Thymus (tissue), 11 donors: Measurements from ENCODE around the gene EPG5. TPM values are rescaled to one million over a fixed set of nuclear protein-coding genes. Genes with fewer than 3 reads are reported as not detected.
"Not testable (repeated sequence)": the region's sequence is repeated elsewhere in the genome, so short reads cannot be mapped to it uniquely, and the experiment has no call there.

Experiments used
- DNase-seq, 9 donors: peaks; one replicate each; pipeline ENCODE4 v3.0.0-alpha.2; 2013; ENCODE audit warnings: low spot score in 9 of 9, low read depth in 6 of 9, missing footprints in 1 of 9
- H3K27ac ChIP-seq, 2 donors: one replicate each; pipeline ENCODE4 v1.5.1; 2013; ENCODE audit warnings: control low read depth in 1 of 2, low read depth in 1 of 2, low read length in 1 of 2, mild to moderate bottlenecking in 1 of 2, moderate library complexity in 1 of 2
- H3K27me3 ChIP-seq, 2 donors: one replicate each; pipeline ENCODE4 v1.5.1; 2013; ENCODE audit warnings: low read length in 1 of 2; ENCODE audit not compliant: control insufficient read depth in 2 of 2, insufficient read depth in 1 of 2
- H3K36me3 ChIP-seq, 2 donors: one replicate each; pipeline ENCODE4 v1.5.1; 2013; ENCODE audit warnings: low read length in 1 of 2, mild to moderate bottlenecking in 1 of 2, moderate library complexity in 1 of 2; ENCODE audit not compliant: control insufficient read depth in 2 of 2, insufficient read depth in 2 of 2
- H3K4me1 ChIP-seq, 2 donors: one replicate each; pipeline ENCODE4 v1.5.1; 2013; ENCODE audit warnings: low read length in 2 of 2; ENCODE audit not compliant: control insufficient read depth in 2 of 2, insufficient read depth in 2 of 2
- H3K4me3 ChIP-seq, 2 donors: one replicate each; pipeline ENCODE4 v1.5.1; 2013; ENCODE audit warnings: low read length in 2 of 2, control low read depth in 1 of 2, mild to moderate bottlenecking in 1 of 2
- H3K9me3 ChIP-seq, 2 donors: one replicate each; pipeline ENCODE4 v1.5.1; 2013; ENCODE audit warnings: low read length in 1 of 2, mild to moderate bottlenecking in 1 of 2; ENCODE audit not compliant: control insufficient read depth in 2 of 2, insufficient read depth in 1 of 2
- WGBS: extraction: QIAGEN DNeasy Blood & Tissue Kit; methylation state at CpG from one replicate; pipeline ENCODE4 v1.1.7; 2013; 5-methylcytosine and 5-hydroxymethylcytosine counted together
- polyA plus RNA-seq: library from polyadenylated mRNA; stranded (reverse); fragments of 200-250 nt; gene quantifications from one replicate; pipeline ENCODE4 v1.2.3, GENCODE V29; 2013
- total RNA-seq: library from RNA; stranded (reverse); fragments of 120-200 nt; gene quantifications from one replicate; pipeline ENCODE4 v1.2.4, GENCODE V29; 2013
- donor health status: healthy.

Gene EPG5
- total and polyA plus RNA-seq, 2 donors: 10.7 to 14.9 TPM

DNA sequence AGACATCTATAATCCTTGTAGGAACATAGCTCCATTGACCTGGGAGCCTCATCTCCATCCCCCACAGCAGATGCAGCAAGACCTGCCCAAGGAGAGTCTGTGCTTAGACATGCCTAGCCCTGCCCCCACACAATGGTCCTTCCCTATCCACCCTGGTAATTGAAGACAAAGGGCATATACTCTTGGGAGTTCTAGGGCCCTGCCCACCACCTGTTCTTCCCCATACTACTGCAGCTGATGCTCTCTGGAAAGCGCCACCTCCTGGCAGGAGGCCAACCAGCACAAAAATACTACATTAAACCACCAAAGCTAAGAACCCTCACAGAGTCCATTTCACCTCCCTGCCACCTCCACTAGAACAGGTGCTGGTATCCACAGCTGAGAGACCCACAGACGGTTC, 160.0 kb downstream of the EPG5 start:
- not testable (repeated sequence) for H3K27me3 ChIP-seq, H3K36me3 ChIP-seq, H3K27ac ChIP-seq, H3K4me1 ChIP-seq, H3K4me3 ChIP-seq, H3K9me3 ChIP-seq
- DNase-seq: peak in 1 of 9 donors; percentile 16
- WGBS: 53% methylated on average over 2 of the region's 2 CpGs

DNA sequence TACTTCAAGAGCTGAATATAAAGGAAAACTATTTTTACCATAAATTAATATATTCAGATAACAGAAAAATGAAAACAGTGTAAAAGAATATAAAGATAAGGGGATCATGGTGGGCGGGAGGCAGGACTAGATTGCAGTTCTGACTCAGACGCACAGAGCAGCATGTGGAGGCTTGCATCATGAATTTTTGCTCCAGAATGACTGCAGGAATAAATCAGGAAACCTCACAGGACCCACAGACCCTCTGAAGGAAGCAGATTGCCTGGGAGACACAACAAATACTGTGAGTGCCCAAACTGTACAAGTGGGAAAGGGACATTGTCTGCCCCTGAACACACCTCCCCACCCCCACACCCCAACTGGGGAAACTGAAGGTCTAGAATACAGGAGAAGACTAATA, 160.9 kb downstream of the EPG5 start:
- Histone ChIP-seq H3K4me3 (no peak overlapping the region), H3K36me3 (no peaks in the 10 kb centered on the region), H3K27ac (no peak overlapping the region), H3K4me1 (no peaks in the 10 kb centered on the region), H3K27me3 (no peaks in the 10 kb centered on the region), H3K9me3 (peaks cover 0 to 14% of the 10 kb centered on the region in 2 donors)
- WGBS: 65% methylated on average over 2 of the region's 2 CpGs
- DNase-seq: no peak

DNA sequence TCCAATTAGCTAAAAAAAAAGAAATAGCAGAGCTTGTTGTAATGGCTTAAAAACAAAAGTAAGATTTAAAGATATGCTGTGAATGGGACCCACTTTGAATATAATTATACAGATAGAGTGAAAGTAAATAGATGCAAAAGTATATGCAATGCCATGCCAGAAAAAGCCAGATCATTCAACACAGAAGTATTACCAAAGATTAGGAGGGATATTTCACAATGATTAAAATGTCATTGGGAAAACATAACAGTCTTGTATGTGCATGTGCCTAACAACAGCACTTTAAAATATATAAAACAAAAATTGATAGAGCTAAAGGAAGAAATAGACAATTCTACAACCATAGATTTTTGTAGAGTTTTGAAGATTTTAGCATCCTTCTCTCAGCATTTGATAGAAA, 161.6 kb downstream of the EPG5 start:
- Histone ChIP-seq H3K36me3 (no peaks in the 10 kb centered on the region), H3K27ac (no peak overlapping the region), H3K27me3 (no peaks in the 10 kb centered on the region), H3K9me3 (peaks cover 0 to 14% of the 10 kb centered on the region in 2 donors), H3K4me3 (no peak overlapping the region), H3K4me1 (no peaks in the 10 kb centered on the region)
- DNase-seq: no peak

DNA sequence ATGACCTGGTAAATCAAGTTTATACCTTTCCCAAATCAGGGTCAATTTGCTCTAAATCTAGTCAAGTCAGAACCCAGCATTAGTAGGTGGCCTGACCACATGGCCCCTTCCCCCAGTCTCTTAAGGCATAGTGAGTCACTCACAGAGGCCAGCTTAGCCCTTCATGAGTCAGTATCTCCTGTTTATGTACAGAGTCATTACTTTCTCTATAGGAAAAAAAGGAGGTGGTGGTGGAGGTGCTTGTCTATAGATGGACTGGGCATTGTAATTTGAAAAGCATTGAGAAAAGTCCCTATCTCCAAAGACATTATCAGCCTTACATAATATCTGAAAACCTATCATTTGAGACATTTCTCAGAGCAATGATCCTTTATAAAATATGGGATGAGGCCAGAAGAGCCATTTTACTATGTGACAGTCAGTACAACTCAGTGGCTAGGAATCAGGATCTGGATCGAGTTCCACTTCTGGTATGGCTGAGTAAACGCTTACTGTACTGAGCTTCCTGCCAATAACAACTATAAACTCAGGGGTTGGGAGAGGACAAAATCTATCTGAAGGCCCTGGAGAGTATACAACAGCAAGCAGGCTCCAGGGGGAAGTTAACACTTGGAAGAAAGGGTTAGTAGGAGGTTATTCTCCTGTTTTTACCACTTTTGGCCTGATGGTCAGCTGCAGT, 164.2 kb downstream of the EPG5 start:
- no peaks in the 10 kb centered on the region for H3K4me1 ChIP-seq
- H3K36me3 ChIP-seq: no peaks in the 10 kb centered on the region
- no peak for DNase-seq
- H3K27ac ChIP-seq: no peak overlapping the region
- no peaks in the 10 kb centered on the region for H3K27me3 ChIP-seq
- 93% methylated on average over 2 of the region's 2 CpGs for WGBS
- H3K4me3 ChIP-seq: no peak overlapping the region
- peaks cover 0 to 14% of the 10 kb centered on the region in 2 donors for H3K9me3 ChIP-seq

DNA sequence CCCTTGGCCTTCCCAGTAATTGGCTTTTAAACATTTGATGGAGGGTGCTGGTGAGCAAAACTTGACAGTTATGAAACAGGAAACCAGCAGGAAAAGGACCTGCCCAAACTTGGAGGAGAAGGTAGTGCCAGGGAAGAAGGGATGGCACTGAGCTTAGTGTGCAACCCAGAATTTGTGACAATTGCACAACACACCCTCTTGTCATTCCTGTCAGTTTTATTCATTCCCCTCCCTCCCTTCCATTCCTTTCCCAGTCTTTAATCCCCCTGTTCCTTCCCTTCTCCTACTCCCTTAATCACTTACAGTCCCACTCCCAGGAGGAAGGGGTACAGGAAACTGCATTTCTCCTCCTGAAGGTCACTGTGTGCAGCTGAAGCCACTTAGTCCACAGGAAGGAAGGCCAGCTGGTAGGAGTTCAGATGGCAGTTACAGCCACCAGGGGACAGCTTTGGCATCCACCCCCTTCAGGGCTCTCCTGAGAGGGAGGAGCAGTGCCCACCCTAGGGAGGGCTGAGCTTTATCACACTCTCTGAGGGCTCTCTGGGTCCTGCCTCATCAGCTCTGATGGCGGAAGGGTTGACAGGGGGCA, 165.6 kb downstream of the EPG5 start:
- no peak overlapping the region for H3K27ac ChIP-seq
- DNase-seq: no peak
- H3K27me3 ChIP-seq: no peaks in the 10 kb centered on the region
- H3K9me3 ChIP-seq: peaks cover 0 to 14% of the 10 kb centered on the region in 2 donors
- no peaks in the 10 kb centered on the region for H3K36me3 ChIP-seq
- H3K4me1 ChIP-seq: no peaks in the 10 kb centered on the region
- H3K4me3 ChIP-seq: no peak overlapping the region
- 97% methylated on average over 1 of the region's 1 CpG for WGBS

Other genes with a start within 250 kb of the EPG5 start
- 2.8 TPM for gene SLC14A1, start 243.1 kb downstream of the EPG5 start, total RNA-seq
- 3.9 TPM for gene SLC14A1, start 243.1 kb downstream of the EPG5 start, polyA plus RNA-seq
- gene SIGLEC15, start 141.7 kb downstream of the EPG5 start, total RNA-seq: 0.42 TPM
- gene SIGLEC15, start 141.7 kb downstream of the EPG5 start, polyA plus RNA-seq: 1.1 TPM
- 6.1 TPM for gene PSTPIP2, start 104.9 kb upstream of the EPG5 start, total RNA-seq
- gene PSTPIP2, start 104.9 kb upstream of the EPG5 start, polyA plus RNA-seq: 8.1 TPM
- gene ATP5F1A, start 131.0 kb upstream of the EPG5 start, total RNA-seq: 583 TPM
- gene ATP5F1A, start 131.0 kb upstream of the EPG5 start, polyA plus RNA-seq: 272 TPM
- gene HAUS1, start 137.1 kb upstream of the EPG5 start, total RNA-seq: 72.9 TPM
- gene HAUS1, start 137.1 kb upstream of the EPG5 start, polyA plus RNA-seq: 45.7 TPM